M059J (cell line): ENCODE measurements around the gene INTS1. TPM values are rescaled to one million over a fixed set of nuclear protein-coding genes. Genes with fewer than 3 reads are reported as not detected.

Experiments used
- DNase-seq: peaks from one replicate; pipeline ENCODE4 v3.0.0-alpha.2; 2012; ENCODE audit warnings: low read depth
- total RNA-seq: library from RNA; depleted of rRNA; stranded (reverse); fragments of >200 nt; shearing (Covaris generic); gene quantifications from 2 replicates; pipeline ENCODE4 v1.2.3, GENCODE V29; 2014

Gene INTS1
- total RNA-seq, 1 experiment from 2014 or later = 55.0 TPM

DNA sequence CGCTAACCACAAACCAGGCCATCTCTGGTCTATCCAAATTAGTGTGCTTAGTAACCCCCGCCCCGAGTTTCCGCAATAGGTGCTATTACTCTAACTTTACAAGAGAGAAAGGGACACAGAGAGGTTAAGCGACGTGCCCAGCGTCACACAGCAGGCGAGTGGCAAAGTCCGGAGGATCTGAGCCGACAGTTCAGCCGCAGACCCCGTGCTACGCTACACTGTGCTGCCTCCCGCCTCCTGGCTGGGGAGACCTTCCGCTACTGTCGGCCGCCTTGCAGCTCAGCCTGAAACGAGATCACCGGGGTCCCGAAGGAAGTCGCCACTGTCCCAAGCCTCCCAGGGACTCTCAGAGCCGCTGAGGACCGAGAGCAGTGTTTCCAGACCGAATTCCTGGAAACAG, 799 bp downstream of the INTS1 start:
- DNase-seq = no peak

DNA sequence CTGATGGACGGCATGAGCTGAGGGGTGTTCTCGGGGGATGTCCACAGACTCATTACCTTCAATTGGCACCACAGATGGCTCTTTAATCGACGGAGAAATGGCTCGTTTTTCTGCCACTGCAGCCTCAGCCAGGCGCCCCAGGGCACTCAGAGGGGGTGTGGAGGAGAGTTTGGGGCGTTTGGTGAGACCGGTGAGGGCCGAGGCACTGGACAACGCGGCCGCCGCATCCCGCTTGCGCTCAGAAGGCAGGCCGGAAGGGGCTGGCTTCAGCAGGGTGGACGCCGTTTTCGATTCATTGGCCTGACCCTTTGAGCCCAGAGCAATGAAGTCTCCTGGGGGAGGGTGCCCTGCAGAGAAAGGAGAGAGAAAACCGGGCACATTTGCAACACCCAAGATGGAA, 1.3 kb downstream of the INTS1 start:
- DNase-seq = no peak

DNA sequence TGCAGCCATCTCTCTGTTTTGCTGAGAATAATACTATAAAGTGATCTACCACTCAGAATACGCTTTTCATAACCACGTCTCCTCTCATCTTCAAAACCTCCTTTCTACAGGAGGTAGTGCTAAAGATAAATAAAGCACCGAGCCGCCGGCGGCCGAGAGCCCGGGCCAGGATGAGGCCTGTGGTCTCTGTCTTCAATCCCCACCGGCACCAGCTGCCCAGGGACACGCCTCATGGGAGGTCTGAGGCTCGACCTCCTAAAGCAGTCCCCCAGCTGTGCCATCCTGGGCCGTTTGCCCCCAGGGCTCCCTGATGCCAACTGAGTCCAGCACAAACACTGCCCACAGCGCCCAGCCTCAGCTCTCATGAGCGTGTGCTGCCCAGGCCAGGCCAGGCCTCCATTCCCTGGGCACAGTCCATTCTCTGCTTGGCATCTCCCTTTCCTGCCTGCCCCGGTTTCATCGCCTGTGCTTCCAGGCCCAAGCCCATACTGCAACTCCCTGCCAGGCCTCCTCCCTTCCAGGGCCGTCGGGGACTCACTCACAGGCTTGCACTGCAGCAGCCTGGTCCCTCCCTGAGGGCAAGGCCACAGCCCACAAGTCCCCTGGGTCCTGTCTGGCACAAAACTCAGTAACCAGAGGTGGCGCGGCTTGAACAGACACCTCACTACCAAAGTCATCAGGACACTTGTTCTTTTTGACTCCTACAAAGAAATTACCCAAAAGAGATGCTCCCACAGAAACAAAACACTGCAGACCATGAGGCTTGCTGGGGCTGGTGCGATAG, 2.5 kb downstream of the INTS1 start:
- DNase-seq = no peak

DNA sequence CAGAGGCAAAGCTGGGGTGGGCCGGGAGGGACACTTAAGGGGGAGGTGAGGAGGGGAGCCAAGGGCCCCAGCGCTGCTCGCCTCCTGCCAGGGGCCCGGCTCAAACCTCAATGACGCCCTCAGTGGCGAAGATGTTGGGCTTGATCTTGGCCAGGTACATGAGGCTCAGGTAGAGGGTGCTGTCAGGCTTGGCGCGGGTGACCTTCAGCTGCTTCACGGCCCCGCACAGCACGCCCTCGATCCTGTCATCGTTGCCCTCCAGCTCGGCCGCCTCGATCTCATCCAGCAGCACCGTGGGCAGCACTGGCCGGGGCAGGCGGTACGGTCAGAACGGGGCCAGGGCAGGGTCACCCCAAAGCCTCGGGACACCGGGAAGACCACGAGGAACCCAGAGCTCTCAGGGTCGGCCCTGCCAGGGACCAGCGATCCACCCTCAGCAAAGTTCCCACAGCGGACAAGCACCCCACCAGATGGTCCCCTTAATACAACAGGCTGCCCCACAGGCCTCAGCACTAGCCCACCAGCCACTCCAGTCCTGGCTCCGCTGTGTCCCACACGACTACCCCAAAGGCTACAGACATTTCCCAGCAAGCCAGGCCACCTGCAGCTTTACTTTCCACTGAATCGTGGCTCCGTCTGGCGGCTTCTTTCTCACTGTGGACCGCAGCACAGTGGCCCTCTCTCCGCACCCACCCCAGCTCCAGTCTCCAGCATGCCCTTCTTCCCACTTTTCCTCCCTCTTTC, 4.0 kb downstream of the INTS1 start:
- DNase-seq = no peak

DNA sequence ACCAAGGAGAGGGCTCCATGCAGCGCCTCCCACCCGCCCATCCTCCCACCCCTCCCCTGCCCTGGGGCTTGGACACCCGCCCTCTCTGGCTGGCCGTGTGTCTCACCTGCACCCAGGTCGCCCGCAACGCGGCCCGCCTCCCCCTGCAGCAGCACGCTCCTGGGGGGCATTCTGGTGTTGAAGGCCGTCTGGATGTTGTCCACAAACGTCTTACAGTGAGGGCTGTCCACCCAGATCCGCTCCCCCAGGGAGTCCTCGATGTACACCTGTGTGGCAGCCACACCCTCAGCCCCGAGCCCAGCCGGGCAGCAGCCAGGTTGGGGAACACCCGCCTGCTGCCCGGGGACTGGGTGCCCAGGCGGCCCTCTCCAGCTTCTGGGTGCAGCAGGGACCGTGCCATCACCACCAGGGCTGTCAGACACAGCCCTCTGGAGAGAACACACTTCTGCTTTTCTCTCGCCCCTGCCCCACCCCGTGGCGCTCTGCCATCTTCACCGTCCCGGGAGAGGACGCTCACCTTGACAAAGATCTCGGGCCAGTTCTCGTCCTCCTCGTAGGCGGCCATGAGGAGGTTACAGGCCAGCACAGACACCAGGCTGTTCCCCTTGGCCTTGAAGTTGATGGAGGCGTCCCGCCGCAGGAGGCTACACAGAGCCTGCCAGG, 4.7 kb downstream of the INTS1 start:
- DNase-seq = no peak

DNA sequence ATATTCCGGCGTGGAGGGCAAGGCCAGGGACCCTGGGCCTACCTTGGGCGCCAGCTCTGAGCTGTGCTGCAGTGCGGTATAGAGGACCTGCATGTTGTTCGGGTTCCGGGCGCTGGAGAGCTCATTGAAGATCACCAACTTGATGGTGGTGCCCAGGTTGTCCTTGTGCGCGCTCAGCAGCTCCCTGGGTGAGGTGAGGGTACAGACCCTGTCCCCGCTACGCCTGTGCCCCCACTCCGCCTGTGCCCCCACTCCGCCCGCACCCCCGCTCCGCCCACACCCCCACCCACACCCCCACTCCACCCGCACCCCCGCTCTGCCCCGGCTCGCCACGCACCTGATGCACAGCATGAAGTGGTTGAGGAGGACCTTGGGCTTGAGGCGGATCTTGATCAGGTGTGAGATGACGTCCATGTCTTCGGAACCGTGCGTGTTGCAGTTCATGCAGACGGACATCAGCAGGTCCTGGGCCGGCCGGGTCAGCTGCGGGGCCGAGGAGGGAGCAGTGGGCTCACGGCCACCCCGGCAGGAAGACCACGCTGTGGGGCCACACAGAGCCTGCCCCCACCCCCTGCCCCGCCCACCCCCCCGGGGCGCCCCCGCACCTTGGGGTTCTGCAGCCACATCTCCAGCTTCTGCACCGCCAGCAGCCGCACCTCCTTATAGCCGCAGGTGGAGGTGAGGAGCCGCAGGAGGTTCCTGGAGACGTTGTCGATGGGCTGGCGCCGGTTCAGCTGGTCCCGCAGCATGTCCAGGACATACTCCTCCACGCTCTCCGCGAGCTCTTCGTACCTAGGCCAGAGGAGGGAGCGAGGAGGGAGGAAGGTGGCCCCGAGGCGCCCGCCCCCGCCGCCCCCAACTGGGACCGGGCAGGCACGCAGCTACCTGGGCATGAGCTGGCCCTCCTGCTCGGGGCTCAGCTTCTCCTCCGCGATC, 5.6 kb downstream of the INTS1 start:
- no peak for DNase-seq

DNA sequence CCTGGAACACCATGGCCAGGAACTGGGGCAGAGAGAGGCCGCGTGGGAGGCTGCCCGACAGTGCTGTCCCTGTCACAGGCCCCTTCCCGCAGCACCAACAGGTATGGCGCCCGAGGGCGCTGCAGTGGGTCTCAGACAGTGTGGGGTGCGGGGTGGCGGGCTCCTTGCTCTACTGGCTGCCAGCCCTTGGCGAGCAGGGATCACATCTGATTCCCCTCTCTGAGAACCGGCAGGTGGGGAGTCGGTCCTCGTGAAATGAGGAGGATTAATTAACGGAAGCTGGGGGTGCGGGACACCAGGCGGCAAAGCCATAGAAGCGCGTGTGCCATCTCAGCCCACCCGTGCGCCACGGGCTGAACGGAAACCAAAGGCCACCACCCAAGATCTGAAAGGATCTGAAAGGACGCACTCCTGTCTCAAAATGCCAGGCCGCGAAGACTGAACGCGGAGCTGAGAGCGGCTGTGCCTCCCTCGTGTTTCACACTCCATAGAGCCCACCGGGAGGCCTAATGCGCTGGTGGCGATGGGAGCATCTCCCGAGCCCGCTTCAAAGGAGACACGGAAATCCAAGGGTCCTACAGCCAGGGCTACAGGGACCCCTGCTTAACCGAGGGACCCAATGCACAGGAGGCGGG, 6.8 kb downstream of the INTS1 start:
- DNase-seq = no peak

DNA sequence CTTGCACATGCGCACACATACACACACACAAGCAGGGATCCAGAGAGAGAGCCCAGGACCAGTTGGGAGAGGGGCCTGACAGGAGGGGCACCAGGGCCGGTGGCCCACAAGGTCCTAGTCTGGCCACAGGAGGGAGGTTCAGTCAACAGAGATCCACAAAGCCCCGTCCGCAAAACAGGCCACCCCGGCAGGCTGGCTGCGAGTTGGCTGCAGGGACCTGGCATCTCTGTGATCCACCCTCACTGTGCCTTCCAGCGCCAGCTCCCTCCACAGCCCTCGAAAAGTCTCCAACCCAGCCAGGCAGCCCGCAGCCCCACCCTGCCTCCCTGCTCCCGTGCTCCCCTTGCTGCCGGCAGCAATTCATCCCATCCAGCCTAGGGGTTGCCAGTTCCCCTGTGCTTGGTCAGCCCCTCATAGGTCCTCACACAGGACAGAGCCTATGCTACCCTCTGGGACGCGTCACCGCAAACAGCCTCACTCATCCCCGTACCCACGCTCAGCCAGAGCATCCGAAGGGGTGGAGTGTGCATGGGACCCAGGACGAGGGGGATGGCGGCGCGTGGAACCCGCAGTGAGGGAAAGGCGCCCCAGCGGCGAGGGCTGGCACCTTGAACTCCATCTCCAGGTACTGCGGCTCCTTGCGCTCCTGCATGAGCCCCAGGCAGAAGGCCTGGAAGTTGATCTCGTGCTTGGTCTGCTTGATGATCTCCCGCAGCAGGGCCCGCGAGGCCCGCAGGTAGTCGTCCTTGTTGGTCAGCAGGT, 7.5 kb downstream of the INTS1 start:
- no peak for DNase-seq

DNA sequence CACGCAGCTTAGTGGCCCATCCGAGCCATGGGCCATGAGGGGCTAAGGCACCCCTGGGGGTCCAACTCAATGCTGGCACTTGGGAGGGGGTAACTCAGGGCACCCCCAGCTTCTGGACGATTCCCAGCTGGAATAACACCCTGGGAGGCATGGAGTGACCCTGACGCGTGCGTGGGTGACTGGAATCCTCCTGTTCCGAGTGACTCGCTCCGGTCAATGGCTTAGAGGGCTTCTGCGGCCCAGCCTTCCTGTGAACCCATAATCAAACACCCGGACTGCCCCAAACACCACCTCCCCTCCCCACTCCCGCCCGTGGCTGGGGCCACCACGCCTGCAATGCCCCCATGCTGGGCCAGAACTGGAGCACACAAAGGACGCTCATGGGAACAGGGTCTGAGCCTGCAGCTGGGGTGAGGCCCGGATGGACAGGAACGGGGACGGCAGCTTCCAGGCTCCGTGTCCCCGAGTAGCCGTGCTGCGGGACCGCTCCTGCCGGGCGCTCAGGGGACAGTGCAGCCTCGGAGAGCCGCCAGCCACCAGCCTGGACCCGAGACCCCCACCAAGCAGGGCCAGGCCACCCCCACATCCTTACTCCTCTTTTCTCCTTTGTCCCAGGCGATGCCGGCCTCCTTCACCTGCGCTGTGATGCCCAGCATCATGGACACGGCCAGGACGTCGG, 8.5 kb downstream of the INTS1 start:
- DNase-seq = no peak

DNA sequence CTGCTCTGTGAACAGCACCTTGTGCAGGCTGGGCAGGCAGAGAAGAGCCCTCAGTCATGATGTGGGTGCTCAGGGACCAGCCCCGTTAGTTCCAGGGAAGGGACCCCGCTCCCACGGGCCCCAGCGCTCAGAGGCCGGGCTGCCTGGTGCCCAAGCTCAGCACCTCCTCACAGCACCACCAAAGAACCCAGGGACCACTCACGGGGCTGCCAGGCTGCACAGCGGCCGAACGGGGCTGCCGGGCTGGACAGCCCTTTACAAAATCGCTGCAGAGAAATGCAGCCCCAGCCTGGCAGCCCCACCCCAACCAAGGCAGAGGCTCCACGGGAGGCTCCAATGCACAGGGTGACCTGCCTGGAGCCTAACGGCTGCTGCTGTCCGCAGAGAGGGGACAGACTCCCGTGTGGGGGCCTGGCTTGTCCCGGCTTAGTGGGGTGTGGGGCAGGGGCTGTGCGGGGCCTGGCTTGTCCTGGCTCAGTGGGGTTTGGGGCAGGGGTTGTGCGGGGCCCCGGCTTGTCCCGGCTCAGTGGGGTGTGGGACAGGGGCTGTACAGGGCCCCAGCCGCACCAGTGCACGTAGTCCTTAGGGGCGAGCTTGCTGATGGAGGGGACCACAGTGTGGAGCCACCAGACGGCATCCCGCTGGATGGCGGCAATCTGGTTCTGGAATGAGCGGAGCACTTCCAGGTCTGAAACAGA, 9.2 kb downstream of the INTS1 start:
- DNase-seq = no peak

DNA sequence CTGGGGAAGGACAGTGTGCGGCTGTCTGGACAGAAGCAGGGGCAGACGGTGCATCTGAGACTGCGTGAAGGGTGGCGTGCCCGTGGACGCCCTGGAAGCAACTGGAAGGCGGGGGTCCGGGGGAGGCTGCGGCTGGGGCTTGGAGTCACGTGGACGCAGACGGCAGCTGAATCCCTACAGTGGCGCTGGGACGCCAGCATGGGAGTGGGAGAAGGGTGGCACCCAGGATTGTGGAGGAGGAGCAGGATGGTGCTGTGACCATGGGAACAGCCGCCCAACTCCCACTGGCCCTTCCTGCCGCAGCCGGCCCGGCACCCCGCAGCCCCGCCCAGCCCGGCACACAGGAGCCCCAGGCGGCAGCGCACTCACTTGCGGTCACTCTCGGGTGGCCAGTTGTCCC, 9.7 kb downstream of the INTS1 start:
- DNase-seq = no peak

DNA sequence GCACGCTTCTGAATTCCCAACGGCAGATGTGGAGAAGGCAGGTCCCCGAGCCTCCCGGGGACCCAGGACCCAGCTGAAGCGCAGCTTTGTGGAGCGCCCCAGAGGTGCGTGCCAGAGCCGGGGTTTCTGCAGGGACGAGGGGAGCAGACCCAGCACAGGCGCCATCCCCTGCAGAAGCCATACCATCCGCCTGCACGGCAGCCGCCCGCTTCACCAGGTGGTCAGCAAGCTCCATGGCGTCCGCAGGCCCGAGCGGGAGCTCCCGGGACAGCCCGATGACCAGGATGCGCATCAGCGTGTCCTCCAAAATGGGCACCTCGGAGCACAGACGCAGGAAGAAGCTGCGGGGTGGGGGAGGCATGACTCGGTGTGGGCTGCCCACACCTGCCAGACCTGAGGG, 10.6 kb downstream of the INTS1 start:
- no peak for DNase-seq

DNA sequence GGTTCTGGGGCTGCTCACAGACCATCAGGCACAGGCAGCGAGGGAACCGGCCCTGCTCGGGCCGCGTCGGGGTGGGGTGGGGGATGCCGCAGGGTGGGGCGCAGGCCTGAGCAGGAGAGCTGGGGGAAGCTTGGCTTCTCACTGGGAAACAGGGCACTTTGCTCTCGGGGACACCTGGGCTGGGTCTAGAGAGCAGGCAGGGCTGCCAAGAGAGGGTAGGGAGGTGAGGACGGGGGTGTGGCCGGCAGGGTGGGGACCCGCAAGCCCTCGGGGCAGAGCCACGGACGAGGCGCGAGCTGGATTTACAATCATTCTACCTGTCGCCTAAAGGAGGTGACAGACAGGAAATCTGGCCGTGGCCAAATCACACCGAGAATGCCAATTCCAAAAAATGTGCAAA, 11.1 kb downstream of the INTS1 start:
- DNase-seq = no peak

DNA sequence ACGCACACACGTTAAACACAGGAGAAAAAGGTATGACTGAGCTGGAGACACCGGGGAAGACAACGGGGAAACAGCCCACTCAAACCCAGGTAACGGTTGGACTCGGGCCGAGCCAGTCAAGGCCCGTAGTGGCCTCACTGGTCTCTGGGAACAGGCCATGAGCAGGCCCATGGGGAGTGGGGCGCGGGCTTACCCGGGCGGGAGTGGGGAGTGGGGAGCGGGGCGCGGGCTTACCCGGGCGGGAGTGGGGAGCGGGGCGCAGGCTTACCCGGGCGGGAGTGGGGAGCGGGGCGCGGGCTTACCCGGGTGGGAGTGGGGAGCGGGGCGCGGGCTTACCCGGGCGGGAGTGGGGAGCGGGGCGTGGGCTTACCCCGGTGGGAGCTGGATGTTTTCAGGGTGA, 11.5 kb downstream of the INTS1 start:
- DNase-seq = no peak

DNA sequence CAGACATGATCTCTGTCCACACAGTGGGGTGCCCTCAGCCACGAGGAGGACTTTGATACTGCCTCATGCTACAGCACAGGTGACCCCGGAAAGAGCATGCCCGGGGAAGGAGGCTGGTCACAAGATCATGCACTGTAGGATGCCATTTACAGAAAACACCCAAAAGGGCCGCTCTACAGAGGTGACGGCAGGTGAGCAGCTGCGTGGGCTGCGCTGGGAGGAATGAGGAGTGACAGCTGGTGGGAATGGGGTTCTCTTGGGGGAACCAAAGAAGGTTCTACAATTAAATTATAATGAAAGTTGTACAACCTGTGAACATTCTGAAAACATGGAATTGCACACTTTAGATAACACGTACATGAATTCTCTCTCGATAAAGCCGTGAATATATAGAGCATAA, 12.0 kb downstream of the INTS1 start:
- no peak for DNase-seq

DNA sequence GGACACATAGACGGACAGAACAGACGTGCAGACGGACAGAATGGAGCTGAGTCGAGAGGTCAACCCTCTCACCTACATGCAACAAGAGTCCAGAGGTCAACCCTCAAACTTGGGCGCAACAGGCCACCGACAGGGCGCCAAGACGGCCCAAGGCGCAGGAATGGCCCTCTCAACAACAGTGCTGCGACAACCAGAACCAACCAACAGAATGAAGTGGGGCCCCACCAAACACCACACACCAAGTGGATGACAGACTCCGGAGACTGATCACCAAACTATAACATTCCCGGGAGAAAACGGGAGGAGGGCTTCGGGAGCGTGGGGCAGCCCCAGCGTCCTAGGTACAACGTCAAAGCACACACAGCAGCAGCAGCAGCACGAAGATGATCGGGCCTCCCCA, 13.4 kb downstream of the INTS1 start:
- no peak for DNase-seq

DNA sequence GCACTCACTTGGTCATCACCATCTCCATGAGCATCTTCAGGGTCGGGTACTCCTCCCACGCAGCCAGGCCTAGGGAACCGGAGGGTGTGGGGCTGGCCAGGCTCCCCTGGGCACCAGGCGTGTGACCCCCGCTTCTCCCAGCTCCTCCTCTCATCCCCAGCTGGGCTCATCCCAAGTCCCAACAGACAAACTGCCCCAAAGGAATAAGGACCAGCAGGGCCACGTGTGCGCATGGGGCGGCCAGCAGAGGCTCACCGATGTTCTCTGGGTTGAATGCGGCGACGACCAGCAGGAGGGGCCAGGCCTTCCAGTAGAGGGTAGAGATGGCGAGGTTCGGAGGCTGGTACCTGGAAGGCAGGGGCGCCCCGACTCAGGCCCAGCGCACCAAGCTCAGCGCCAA, 14.9 kb downstream of the INTS1 start:
- DNase-seq = no peak

DNA sequence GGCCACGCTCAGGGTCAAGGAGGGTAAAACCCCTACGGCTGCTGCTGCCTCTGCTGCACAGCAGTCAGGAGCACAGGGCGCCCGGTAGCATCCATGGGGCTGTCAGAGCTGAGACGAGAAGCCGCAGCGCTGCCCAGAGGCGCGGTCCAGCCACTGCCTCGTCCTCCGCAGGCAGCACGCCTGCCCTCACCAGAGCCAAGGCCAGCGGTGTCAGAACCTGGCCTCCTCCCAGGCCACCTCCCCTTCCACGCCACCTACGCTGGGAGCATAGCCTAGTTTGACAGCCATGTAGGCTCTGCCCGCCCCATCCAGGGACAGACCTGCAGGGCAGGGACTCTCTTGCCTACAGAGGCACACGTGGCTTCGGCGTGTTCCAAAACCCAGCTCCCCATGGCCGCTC, 16.2 kb downstream of the INTS1 start:
- no peak for DNase-seq

DNA sequence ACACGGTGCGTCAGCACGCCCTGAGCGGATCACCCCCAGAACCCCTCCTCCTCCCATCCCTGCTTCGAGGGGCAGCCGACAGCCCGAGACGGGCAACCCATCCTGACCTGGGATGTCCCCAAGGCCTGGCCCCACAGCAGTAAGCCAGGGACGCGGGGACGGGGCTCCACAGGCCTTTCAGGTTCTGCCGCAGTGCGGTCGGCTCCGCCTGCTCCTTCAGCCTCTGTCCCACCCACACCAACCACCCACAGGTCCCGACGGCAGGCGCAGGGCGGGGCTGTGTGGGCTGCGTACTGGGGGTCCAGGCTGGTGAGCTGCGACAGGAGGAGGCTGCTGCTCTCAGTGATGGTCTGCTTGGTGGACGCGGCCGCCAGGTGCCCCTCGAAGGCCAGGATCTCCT, 16.7 kb downstream of the INTS1 start:
- no peak for DNase-seq
